Lower lobe of right lung (tissue), 2 donors: ENCODE data around the gene TAC4. TPM values are rescaled to one million over a fixed set of nuclear protein-coding genes. Genes with fewer than 3 reads are reported as not detected.
A peak's percentile ranks its signal among the peaks of the same experiment; 100 is the strongest.

Experiments
- ATAC-seq, 2 donors: fragments of 200-7000 bp; cut with Tn5 transposase; one replicate each; pipeline ENCODE4 v1.9.1; 2020 to 2022; ENCODE audit warnings: mild to moderate bottlenecking in 2 of 2, moderate library complexity in 2 of 2
- DNase-seq: peaks from one replicate; pipeline ENCODE4 v3.0.0-alpha.2; 2020
- H3K27ac ChIP-seq: fragments of 200-600 bp; one replicate; pipeline ENCODE4 v1.8.0; 2022
- H3K27me3 ChIP-seq: fragments of 200-600 bp; one replicate; pipeline ENCODE4 v1.8.0; 2022; ENCODE audit warnings: low read depth
- H3K36me3 ChIP-seq: fragments of 200-600 bp; one replicate; pipeline ENCODE4 v1.8.0; 2022; ENCODE audit warnings: mild to moderate bottlenecking
- H3K4me1 ChIP-seq: fragments of 200-600 bp; one replicate; pipeline ENCODE4 v1.8.0; 2022
- H3K4me3 ChIP-seq: fragments of 200-600 bp; one replicate; pipeline ENCODE4 v1.8.0; 2022; ENCODE audit warnings: mild to moderate bottlenecking
- H3K9me3 ChIP-seq: fragments of 200-600 bp; one replicate; pipeline ENCODE4 v1.8.0; 2022
- CTCF ChIP-seq: fragments of 200-600 bp; IDR thresholded peaks from one replicate; pipeline ENCODE4 v1.8.0; 2022; ENCODE audit warnings: antibody characterized with exemption, mild to moderate bottlenecking
- intact Hi-C: fragments of 100-400 bp; cut with DNase I; formaldehyde crosslinking; loops from one replicate; pipeline ENCODE4 v1.11.0; 2022
- total RNA-seq: library from RNA; stranded (reverse); fragmentation: NEBNext Ultra II Directional; extraction: Animal tissue kit (Norgen Biotek cat#: 25700); gene quantifications from one replicate; pipeline ENCODE4 v1.2.1, GENCODE V29; 2021
- donor health status: DM: no; HTN: yes; CAD: no; lungs with severe emphysema.

TAC4 gene
- total RNA-seq, 1 donor from 2014 or later, result not detected

GRCh38 chr17:49887744-49888360, 40.0 kb upstream of the TAC4 start:
- no peak overlapping the region for H3K27ac ChIP-seq
- no peak for DNase-seq
- intact Hi-C loops, result no loop called here

GRCh38 chr17:49887086-49887743, 39.3 kb upstream of the TAC4 start:
- Histone ChIP-seq H3K9me3 (no peaks in the 10 kb centered on the region), H3K27me3 (peaks cover 46% of the 10 kb centered on the region), H3K36me3 (no peaks in the 10 kb centered on the region), H3K27ac (no peak overlapping the region), H3K4me3 (no peak overlapping the region), H3K4me1 (peaks cover 9% of the 10 kb centered on the region)
- DNase-seq (peak; percentile 85), ATAC-seq (peak; percentile 85 to 91)
- no peak for TF ChIP-seq CTCF
- intact Hi-C loops, result no loop called here

More at GRCh38 chr17:49887744-49888360, 40.0 kb upstream of the TAC4 start:
- H3K36me3 ChIP-seq, result no peaks in the 10 kb centered on the region
- peak; percentile 13 to 39 for ATAC-seq
- no peaks in the 10 kb centered on the region for H3K9me3 ChIP-seq
- no peak for TF ChIP-seq CTCF
- no peak overlapping the region for H3K4me3 ChIP-seq
- peaks cover 9% of the 10 kb centered on the region for H3K4me1 ChIP-seq
- H3K27me3 ChIP-seq, result peaks cover 45% of the 10 kb centered on the region

GRCh38 chr17:49886036-49886435, 38.2 kb upstream of the TAC4 start:
- ATAC-seq (no peak), DNase-seq (no peak)
- peaks cover 3% of the 10 kb centered on the region for H3K4me1 ChIP-seq
- intact Hi-C loops, result no loop called here
- no peak overlapping the region for H3K27ac ChIP-seq
- H3K27me3 ChIP-seq, result peaks cover 50% of the 10 kb centered on the region
- TF ChIP-seq CTCF, result no peak
- H3K4me3 ChIP-seq, result no peak overlapping the region
- no peaks in the 10 kb centered on the region for H3K9me3 ChIP-seq
- H3K36me3 ChIP-seq, result no peaks in the 10 kb centered on the region

- ATAC-seq, result no peak
- no peak for DNase-seq
- Histone ChIP-seq H3K36me3 (no peaks in the 10 kb centered on the region), H3K27me3 (peaks cover 54% of the 10 kb centered on the region), H3K9me3 (no peaks in the 10 kb centered on the region), H3K4me1 (peaks cover 9% of the 10 kb centered on the region), H3K4me3 (no peak overlapping the region), H3K27ac (no peak overlapping the region)
- intact Hi-C loops, result no loop called here
- TF ChIP-seq CTCF, result no peak
These were observed 34.6 kb upstream of the TAC4 start for GRCh38 chr17:49882434-49882833.

GRCh38 chr17:49881054-49881402, 33.2 kb upstream of the TAC4 start:
- H3K36me3 ChIP-seq, result no peaks in the 10 kb centered on the region
- intact Hi-C loops, result no loop called here
- H3K27me3 ChIP-seq, result peaks cover 52% of the 10 kb centered on the region
- no peak for TF ChIP-seq CTCF
- H3K4me1 ChIP-seq, result peaks cover 9% of the 10 kb centered on the region
- no peak overlapping the region for H3K27ac ChIP-seq
- H3K4me3 ChIP-seq, result no peak overlapping the region
- no peak for DNase-seq
- H3K9me3 ChIP-seq, result no peaks in the 10 kb centered on the region
- peak in 1 of 2 donors; percentile 20 for ATAC-seq
